Effector memory CD8-positive, alpha-beta T cell (primary cell): ENCODE data around the gene RAB26.

Source experiments
- ATAC-seq: fragments of 150-1000 bp; cut with Tn5 transposase; replicated peaks from 2 replicates; pipeline ENCODE4 v1.10.0; 2021; ENCODE audit warnings: mild to moderate bottlenecking, moderate library complexity
- DNase-seq, 3 experiments: peaks; one replicate each; pipeline ENCODE4 v3.0.0; 2021
- H3K27ac Mint-ChIP-seq, 2 donors: one replicate each; pipeline ENCODE4 v1.8.0; 2022; ENCODE audit warnings: mild to moderate bottlenecking in 2 of 2, mixed read lengths in 2 of 2, moderate library complexity in 2 of 2
- H3K27me3 Mint-ChIP-seq, 2 donors: one replicate each; pipeline ENCODE4 v1.8.0; 2022; ENCODE audit warnings: mixed read lengths in 2 of 2
- H3K36me3 Mint-ChIP-seq: one replicate; pipeline ENCODE4 v1.8.0; 2022; ENCODE audit warnings: mild to moderate bottlenecking, moderate library complexity, mixed read lengths; ENCODE audit not compliant: insufficient read depth
- H3K4me1 Mint-ChIP-seq, 2 donors: one replicate each; pipeline ENCODE4 v1.8.0; 2022; ENCODE audit warnings: low read depth in 2 of 2, mixed read lengths in 2 of 2
- H3K4me3 Mint-ChIP-seq, 2 donors: one replicate each; pipeline ENCODE4 v1.8.0; 2022; ENCODE audit warnings: mild to moderate bottlenecking in 2 of 2, mixed read lengths in 2 of 2, moderate library complexity in 2 of 2
- H3K9me3 Mint-ChIP-seq, 2 donors: one replicate each; pipeline ENCODE4 v1.8.0; 2022; ENCODE audit warnings: mixed read lengths in 2 of 2

The RAB26 gene

DNA sequence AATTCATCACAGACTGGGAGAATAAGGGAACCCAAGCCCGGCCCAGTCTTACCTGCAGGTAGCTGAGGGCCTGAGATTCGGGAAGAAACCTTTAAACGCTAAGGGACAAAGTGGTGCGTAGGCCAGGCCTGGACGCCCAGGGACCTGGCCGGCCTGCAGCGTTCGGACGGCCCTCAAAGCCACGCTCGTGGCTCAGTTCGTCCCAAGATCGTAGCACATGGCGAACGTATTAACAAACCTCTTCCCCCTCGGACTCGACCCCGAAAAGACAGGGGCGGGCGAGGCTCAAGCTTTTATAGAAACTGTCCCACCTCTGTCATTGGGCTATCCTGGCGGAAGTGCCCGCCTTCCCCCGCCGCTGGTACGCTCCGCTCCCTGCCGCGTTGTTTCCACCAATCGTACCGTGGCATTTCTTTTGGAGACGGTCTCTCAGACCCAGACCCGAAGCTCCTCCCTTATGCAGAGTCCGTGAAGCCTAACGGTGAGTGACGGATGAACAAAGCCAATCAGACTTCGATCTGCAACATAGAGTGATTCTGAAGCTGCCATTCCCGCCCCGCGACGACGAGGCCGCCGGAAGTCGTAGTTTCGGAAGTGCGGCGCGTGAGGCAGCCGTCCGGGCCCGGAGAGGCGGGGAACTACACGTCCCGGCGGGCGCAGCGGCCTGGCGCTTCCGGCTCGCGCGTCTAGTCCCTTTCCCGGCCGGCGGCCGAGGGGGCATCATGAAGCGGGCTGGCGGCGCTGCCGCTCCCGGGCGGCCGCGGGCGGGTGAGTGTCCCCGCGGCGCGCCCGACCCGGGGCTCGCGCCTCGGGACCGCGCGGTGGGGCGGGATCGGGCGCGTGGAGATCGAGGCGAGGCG, 6.9 kb downstream of the RAB26 start, which contains the start of gene TRAF7:
TRAF7 (plus strand) TSS at position 692 of the 860 bp plus-strand sequence. CDS start 8,139 bp downstream, outside the sequence.
- Mint-ChIP-seq H3K4me1 (peaks cover 56 to 58% of the 10 kb centered on the region in 2 donors), H3K27me3 (no peaks in the 10 kb centered on the region), H3K27ac (peak within 1 kb of the TSS; percentile 87 to 93), H3K4me3 (peak within 1 kb of the TSS; percentile 95 to 97), H3K36me3 (peaks cover 15% of the 10 kb centered on the region), H3K9me3 (no peaks in the 10 kb centered on the region)
- ATAC-seq (peak; percentile 91), DNase-seq (peak; percentile 93 to 95 (median 94))

DNA sequence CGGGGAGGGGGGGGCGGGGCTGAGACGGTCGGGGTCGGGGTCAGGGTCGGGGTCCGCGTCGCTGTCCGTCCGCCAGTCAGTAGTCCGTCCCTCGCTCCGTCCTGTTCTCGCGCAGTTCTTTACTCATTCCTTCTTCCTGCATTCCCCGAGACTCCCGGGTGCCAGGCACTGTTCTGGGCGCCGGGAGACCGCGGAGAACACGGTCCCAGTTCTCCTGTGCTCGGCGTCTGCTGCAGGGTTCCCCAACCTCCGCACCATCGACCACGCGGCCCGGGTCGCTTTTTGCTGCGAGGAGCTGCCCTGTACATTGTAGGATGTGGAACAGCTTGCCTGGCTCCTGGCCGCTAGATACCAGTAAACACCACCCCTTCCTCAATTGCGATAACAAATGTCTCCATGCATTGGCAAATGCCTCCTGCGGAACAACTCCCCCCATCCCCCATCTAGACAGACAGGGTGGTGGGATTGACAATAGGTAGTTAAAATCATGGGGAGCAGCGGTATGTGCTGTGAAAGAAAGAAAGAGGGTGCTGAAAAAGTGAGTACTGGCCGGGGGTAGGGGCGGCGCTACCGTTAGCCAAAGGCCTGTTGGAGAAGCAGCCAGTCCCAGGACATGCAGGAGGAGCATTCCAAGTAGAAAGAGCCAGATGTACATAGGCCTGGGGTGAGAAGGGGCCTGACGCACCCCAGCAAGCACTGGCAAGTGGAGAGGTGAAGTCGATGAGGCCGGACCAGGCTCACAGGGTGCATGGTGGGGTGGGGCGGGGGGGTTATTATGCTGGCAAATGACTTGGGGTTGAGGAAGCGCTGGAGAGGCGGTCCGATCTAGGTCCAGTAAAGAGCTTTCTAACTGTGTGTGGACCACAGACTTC, 7.8 kb downstream of the RAB26 start:
- peaks cover 55 to 56% of the 10 kb centered on the region in 2 donors for H3K4me1 Mint-ChIP-seq
- ATAC-seq (no peak), DNase-seq (no peak)
- H3K27ac Mint-ChIP-seq: peak overlapping the region; percentile 87 to 93
- H3K27me3 Mint-ChIP-seq: no peaks in the 10 kb centered on the region
- peak overlapping the region; percentile 95 to 97 for H3K4me3 Mint-ChIP-seq
- H3K9me3 Mint-ChIP-seq: no peaks in the 10 kb centered on the region
- peaks cover 15% of the 10 kb centered on the region for H3K36me3 Mint-ChIP-seq

DNA sequence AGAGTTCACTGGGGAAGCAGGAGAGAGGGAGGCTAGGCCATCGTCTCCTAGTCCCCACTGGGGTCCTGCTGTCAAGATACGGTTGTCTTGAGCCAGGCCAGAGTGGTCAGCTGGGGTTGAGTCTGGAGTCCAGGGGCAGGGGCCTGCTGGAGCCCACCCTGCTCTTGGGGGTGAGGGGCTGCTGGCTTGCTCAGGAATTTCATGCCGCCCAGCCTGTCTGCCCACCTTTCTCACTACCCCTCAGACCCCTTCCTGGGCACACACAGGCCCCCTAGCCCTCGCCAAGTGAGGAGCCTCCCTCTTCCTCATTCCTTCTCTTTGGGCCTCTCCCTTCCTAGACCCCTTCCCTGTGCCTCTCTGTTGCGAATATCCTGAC, 8.4 kb downstream of the RAB26 start:
- DNase-seq (no peak), ATAC-seq (no peak)
- H3K27ac Mint-ChIP-seq: peak overlapping the region in 1 of 2 donors; percentile 87
- H3K27me3 Mint-ChIP-seq: no peaks in the 10 kb centered on the region
- no peaks in the 10 kb centered on the region for H3K9me3 Mint-ChIP-seq
- peaks cover 53 to 54% of the 10 kb centered on the region in 2 donors for H3K4me1 Mint-ChIP-seq
- peak overlapping the region; percentile 95 to 97 for H3K4me3 Mint-ChIP-seq
- peaks cover 15% of the 10 kb centered on the region for H3K36me3 Mint-ChIP-seq

DNA sequence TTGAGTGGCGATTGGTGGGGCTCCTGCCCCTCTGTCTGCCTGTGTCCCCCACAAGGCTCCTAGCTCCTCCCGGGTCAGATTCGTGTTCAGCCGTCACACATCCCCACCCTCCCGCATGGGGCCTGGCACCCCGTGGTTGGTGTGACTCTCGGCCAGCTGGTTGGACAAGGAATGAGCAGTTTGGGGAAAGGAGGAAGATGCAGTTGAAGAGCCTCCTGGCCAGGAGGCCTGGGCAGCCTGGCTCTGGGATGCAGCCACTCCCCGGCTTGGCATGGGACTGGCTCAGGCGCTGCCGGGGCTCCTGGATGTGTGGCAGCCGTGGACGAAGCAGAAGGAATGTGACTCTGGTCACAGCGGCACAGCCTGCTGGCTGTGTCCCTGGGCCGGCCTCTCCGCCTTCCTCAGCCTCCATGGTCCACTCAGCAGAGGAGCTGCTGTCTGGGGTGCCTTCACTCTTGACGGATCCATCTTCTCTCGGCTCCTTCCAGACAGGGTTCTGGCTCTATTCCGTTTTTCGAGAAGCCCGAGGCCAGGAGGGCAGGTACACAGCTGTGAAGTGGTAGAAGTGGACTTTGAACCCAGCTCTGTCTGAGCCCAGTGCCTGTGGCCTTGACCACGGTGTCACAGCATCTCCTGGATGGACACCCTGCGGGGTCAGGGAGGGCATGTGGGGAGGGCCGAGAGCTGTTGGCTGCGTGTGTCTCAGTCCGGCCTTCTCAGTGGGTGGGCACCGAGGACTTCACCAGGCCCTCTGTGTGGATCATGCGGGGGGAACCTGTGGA, 9.2 kb downstream of the RAB26 start:
- peaks cover 11% of the 10 kb centered on the region for H3K36me3 Mint-ChIP-seq
- peak overlapping the region; percentile 95 to 97 for H3K4me3 Mint-ChIP-seq
- peak overlapping the region; percentile 28 to 53 for H3K27ac Mint-ChIP-seq
- DNase-seq: no peak
- H3K9me3 Mint-ChIP-seq: no peaks in the 10 kb centered on the region
- peaks cover 56 to 57% of the 10 kb centered on the region in 2 donors for H3K4me1 Mint-ChIP-seq
- no peaks in the 10 kb centered on the region for H3K27me3 Mint-ChIP-seq
- ATAC-seq: no peak

DNA sequence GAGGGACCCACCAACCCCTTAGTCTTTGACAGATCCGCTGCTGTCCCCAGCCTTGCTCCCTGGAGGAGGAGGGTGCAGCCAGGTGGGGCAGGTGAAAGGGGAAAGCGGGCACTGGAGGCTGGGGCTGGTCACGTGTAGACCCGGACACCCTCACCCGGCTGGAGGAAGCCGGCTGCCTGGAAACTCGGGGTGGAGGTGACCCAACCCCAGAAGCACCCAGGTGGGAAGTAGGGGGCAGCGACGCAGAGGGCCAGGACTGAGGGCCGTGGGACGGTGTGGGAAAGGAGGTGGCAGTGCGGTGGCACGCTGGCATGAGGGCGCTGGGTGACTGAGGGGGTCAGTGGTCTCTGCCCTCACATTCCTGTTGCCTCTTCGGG, 9.8 kb downstream of the RAB26 start:
- Mint-ChIP-seq H3K27me3 (no peaks in the 10 kb centered on the region), H3K9me3 (no peaks in the 10 kb centered on the region), H3K4me1 (peaks cover 52 to 56% of the 10 kb centered on the region in 2 donors), H3K27ac (peak overlapping the region in 1 of 2 donors; percentile 28), H3K4me3 (peak overlapping the region in 1 of 2 donors; percentile 97), H3K36me3 (peaks cover 10% of the 10 kb centered on the region)
- DNase-seq (no peak), ATAC-seq (no peak)

DNA sequence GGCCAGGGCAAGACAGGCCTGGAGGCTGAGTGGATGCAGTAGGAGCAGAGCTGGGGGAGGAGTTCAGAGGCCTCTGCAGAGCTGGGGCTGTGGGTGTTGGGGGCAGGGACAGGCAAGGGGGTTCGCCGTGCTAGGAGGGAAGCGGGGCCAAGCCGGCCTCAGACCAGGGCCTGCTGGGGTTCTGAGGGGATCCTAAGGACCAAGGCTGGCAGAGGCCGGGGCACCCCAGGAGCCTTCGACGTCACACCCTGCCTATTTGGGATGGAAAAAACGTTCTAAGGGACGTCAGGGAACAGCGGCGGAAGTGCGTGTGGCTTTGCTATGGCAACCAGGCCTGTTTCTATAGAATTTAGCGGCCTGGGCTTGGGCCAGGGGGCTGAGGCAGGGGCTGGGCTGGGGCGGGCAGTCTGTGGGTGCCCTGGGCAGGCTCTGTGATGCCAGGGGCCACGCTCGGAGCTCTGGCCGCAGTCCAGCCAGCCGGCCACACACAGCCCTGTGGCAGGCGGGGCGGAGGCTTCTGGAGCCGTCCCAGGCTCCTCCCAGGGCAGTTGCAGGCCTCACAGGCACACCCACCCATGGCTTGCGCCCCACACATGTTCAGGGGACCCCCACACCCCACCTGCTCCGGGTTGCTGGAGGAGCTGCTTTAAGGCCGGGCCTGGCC, 10.9 kb downstream of the RAB26 start:
- Mint-ChIP-seq H3K36me3 (peaks cover 10% of the 10 kb centered on the region), H3K27ac (peak overlapping the region in 1 of 2 donors; percentile 49), H3K4me1 (peaks cover 44 to 46% of the 10 kb centered on the region in 2 donors), H3K9me3 (no peaks in the 10 kb centered on the region), H3K4me3 (no peak overlapping the region), H3K27me3 (no peaks in the 10 kb centered on the region)
- ATAC-seq: no peak
- no peak for DNase-seq

DNA sequence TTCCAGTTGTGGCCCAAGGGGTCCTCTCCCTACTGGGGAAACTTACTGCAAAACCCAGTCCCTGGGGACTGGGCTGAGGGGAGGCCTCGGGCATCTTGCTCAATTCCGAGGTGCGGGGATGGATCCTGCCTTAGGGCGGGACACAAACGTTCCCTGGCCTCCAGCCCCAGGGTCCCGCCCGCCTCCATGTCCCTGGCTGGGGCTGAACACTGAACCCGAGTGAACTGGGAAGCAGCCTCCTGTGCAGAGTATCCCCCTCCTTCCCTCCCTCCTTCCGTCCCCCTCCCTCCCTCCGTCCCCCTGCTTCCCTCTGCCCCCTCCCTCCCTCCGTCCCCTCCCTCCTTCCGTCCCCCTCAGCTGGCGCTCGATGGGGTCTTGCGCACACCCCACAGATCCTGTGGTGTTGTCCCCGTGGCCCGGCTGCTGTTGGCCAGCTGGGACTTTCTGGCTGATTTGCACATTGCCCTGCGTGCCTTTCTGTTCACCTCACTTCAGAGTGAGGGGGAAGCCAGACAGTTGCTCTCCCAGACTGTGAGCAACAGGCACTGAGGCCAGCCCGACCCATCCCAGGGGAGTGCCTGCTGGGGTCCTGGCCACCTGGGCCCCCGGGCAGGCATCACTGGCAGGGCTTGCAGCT, 12.6 kb downstream of the RAB26 start:
- no peak overlapping the region for H3K4me3 Mint-ChIP-seq
- H3K4me1 Mint-ChIP-seq: peaks cover 34 to 37% of the 10 kb centered on the region in 2 donors
- peaks cover under 1% of the 10 kb centered on the region for H3K36me3 Mint-ChIP-seq
- ATAC-seq (no peak), DNase-seq (no peak)
- no peaks in the 10 kb centered on the region for H3K9me3 Mint-ChIP-seq
- peak overlapping the region in 1 of 2 donors; percentile 51 for H3K27ac Mint-ChIP-seq
- no peaks in the 10 kb centered on the region for H3K27me3 Mint-ChIP-seq

DNA sequence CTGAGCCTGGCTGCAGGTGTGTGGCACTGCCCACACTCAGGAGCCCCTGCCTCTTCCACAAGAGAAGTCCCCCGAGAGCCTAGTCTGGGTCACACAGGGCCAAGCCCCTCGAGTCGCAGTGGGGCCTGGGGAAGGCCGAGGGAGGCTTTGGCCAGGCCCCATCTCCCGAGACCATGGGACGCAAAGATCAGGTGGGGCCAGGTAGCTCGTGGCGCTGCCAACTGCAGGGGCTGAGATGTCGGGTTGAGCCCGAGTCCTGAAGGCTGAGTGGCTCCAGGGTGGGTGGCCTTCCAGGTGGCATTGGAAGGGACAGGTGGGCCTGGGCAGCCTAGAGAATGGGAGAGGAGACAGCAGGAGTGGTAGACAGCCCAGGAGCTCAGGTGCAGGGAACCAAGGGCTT, 13.5 kb downstream of the RAB26 start:
- Mint-ChIP-seq H3K27ac (peak overlapping the region; percentile 59 to 85), H3K9me3 (no peaks in the 10 kb centered on the region), H3K27me3 (no peaks in the 10 kb centered on the region), H3K36me3 (peaks cover 4% of the 10 kb centered on the region), H3K4me3 (no peak overlapping the region), H3K4me1 (peaks cover 25 to 28% of the 10 kb centered on the region in 2 donors)
- DNase-seq (no peak), ATAC-seq (no peak)

DNA sequence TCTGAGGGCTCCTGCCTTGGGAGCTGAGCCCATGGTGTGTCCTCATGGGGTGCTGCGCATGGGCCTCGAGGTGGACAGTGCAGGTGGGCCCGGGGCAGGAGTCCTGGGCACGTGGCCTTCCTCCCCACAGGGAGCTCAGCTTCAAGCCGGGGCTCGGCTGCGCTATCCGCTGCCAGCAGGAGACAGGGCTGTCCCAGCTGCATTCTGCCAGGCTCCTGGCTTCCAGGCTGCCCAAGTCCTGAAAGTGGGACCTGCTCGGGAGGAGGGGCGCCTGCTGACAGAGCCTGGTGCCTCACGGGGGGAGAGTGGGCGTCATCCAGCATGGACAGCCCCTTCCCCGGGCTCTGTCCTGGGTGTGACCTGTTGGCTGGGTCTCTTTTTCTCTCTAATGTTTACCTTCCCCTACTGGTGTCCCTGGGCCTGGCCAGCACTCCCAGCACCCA, 14.3 kb downstream of the RAB26 start:
- DNase-seq (no peak), ATAC-seq (no peak)
- H3K9me3 Mint-ChIP-seq: no peaks in the 10 kb centered on the region
- H3K4me3 Mint-ChIP-seq: no peak overlapping the region
- peaks cover 17 to 20% of the 10 kb centered on the region in 2 donors for H3K4me1 Mint-ChIP-seq
- H3K27ac Mint-ChIP-seq: peak overlapping the region in 1 of 2 donors; percentile 52
- no peaks in the 10 kb centered on the region for H3K27me3 Mint-ChIP-seq
- peaks cover 4% of the 10 kb centered on the region for H3K36me3 Mint-ChIP-seq

DNA sequence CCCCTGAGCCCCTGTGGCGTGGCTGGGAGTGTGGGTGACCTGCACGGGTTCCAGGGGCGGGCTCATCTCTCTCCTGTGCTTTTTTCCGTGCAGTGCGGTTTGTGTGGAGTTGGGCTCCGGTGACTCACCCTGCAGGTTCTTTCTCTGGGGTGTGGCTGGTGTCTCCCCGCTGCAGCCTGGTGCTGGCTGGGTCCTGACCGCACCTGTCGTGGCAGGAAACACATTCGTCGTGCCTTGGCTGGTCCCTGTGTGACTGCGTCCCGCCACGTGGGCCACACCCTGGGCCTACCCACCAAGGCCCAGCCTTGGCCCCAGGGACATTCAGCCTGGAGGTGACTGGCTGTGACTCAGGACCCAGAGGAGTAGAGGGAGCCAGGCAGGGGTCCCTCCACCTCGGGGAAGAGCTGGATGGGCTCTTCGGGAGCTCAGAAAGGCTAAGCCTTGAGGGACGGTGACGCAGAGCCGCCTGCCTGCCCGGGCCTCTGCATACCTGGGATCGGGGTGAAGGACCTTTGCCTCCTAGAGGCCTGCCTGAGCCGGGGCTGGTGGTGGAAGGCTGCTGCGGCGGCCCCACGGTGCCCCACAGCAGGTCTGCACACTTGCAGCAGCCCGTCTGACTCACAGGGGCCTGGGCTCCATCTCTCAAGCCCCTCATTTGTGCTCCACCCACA, 14.9 kb downstream of the RAB26 start:
- peaks cover 4% of the 10 kb centered on the region for H3K36me3 Mint-ChIP-seq
- no peaks in the 10 kb centered on the region for H3K9me3 Mint-ChIP-seq
- DNase-seq (no peak), ATAC-seq (peak; percentile 61)
- no peaks in the 10 kb centered on the region for H3K27me3 Mint-ChIP-seq
- H3K4me1 Mint-ChIP-seq: peaks cover 13 to 14% of the 10 kb centered on the region in 2 donors
- no peak overlapping the region for H3K4me3 Mint-ChIP-seq
- peak overlapping the region; percentile 38 to 52 for H3K27ac Mint-ChIP-seq

DNA sequence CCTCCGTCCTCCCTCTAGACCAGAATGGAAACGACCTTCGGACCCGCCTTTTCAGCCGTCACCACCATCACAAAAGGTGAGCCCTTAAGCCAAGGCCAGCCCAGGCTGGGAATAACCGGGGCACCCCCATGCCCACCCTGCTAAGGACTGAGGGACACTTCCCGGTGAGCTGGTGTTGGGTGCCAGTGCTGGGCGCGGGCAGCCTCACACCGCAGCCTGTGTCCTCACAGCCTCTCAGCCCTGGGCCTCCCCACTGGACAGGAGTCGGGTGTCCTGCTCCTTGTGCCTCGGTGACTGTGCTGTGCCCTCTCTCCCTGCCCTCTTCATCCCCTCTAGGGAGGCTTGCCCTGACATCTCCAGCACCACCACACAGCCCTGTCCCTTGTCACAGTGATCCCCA, 17.4 kb downstream of the RAB26 start:
- H3K4me3 Mint-ChIP-seq: no peak overlapping the region
- peaks cover 7 to 9% of the 10 kb centered on the region in 2 donors for H3K4me1 Mint-ChIP-seq
- H3K27ac Mint-ChIP-seq: peak overlapping the region in 1 of 2 donors; percentile 44
- H3K9me3 Mint-ChIP-seq: no peaks in the 10 kb centered on the region
- DNase-seq (no peak), ATAC-seq (no peak)
- H3K36me3 Mint-ChIP-seq: peaks cover 4% of the 10 kb centered on the region
- no peaks in the 10 kb centered on the region for H3K27me3 Mint-ChIP-seq
